ENCODE measurements around the gene PCCA. TPM values are rescaled to one million over a fixed set of nuclear protein-coding genes. Genes with fewer than 3 reads are reported as not detected.

The PCCA gene
- polyA plus RNA-seq, 1 of the 3 experiments (the other 2 are of a cell fraction), result 7.3 TPM

DNA sequence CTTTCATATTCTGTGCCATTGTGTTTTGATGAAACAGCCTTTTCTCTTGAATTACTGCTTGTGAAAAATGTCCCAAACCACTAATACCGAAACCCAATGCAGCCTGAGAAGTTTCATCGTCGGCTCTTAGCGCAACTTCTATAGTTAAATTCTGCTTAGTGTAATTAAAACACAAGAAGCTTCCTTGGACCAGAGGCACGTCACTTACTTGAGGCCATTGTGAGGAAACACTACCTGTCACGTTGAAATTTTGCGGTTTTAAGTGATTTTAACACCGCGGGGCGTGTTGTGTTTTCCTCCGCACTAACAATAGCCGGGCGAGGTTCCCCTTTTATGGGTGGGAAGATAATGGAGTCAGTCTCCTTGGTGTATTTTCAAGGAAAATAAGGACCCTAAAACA, 428.8 kb downstream of the PCCA start:
- H3K9me2 ChIP-seq, result no peaks in the 10 kb centered on the region
- POLR2A ChIA-PET, result no interaction called here
- TF ChIP-seq POLR2AphosphoS5 (IDR thresholded peaks at IDR 0.05; ENCODE audit: low read depth, low read length) (no peak), EZH2phosphoT487 (IDR thresholded peaks at IDR 0.05; ENCODE audit: borderline replicate concordance, low read depth) (no peak), MXI1 (IDR thresholded peaks at IDR 0.05; ENCODE audit: low read depth, low read length) (no peak), FOXM1 (IDR thresholded peaks at IDR 0.05; ENCODE audit: low read depth) (no peak), TEAD4 (IDR thresholded peaks at IDR 0.05; ENCODE audit: borderline replicate concordance, insufficient read depth) (no peak), GATA2 (CRISPR knock-in tag; IDR thresholded peaks at IDR 0.05) (no peak), YY1 (IDR thresholded peaks at IDR 0.05; ENCODE audit: low read depth) (no peak), CHD2 (IDR thresholded peaks at IDR 0.05; ENCODE audit: low read length, partially characterized antibody) (no peak)
- TF ChIP-seq, protein P1, sequence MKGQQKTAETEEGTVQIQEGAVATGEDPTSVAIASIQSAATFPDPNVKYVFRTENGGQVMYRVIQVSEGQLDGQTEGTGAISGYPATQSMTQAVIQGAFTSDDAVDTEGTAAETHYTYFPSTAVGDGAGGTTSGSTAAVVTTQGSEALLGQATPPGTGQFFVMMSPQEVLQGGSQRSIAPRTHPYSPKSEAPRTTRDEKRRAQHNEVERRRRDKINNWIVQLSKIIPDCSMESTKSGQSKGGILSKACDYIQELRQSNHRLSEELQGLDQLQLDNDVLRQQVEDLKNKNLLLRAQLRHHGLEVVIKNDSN (IDR thresholded peaks at IDR 0.05; ENCODE audit: borderline replicate concordance, low read depth), result no peak
- TF ChIP-seq, protein P2, sequence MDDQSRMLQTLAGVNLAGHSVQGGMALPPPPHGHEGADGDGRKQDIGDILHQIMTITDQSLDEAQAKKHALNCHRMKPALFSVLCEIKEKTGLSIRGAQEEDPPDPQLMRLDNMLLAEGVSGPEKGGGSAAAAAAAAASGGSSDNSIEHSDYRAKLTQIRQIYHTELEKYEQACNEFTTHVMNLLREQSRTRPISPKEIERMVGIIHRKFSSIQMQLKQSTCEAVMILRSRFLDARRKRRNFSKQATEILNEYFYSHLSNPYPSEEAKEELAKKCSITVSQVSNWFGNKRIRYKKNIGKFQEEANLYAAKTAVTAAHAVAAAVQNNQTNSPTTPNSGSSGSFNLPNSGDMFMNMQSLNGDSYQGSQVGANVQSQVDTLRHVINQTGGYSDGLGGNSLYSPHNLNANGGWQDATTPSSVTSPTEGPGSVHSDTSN (IDR thresholded peaks at IDR 0.05), result no peak
- H3K9me3 ChIP-seq, result no peaks in the 10 kb centered on the region
- 98% methylated on average over 13 of the region's 13 CpGs for WGBS (ENCODE audit: low lambda C conversion rate)
- H3F3A ChIP-seq (replicated peaks; ENCODE audit: insufficient read depth), result no peaks in the 10 kb centered on the region
- H3K4me2 ChIP-seq, result no peak overlapping the region
- H3K27ac ChIP-seq (ENCODE audit: low read depth in 2 of 2, low read length in 1 of 2), result no peak overlapping the region
- no peaks in the 10 kb centered on the region for H3K27me3 ChIP-seq (ENCODE audit: insufficient read depth)
- H3K79me2 ChIP-seq (ENCODE audit: insufficient read depth), result no peaks in the 10 kb centered on the region
- no peak overlapping the region for H3K9ac ChIP-seq
- H2AFZ ChIP-seq (ENCODE audit: low read depth), result no peak overlapping the region
- H3K4me1 ChIP-seq (ENCODE audit: control insufficient read depth in 1 of 2, insufficient read depth in 2 of 2, low read depth in 1 of 2, low read length in 1 of 2), result peaks cover 6 to 17% of the 10 kb centered on the region in 2 experiments; a peak in 2 of 4 replicates
- H4K20me1 ChIP-seq (ENCODE audit: insufficient read depth), result no peaks in the 10 kb centered on the region
- no peak for DNase-seq
- H3K36me3 ChIP-seq (replicated peaks in 1 of 2; ENCODE audit: control insufficient read depth in 1 of 2, insufficient read depth in 2 of 2, low read length in 1 of 2), result peaks cover 2 to 5% of the 10 kb centered on the region in 2 experiments
- CTCF ChIA-PET, result interaction anchor here (1.3 to 9.2 kb wide), 3 partner anchors 44 to 860 kb away, joined by 3 to 107 read pairs (median 4); no protein-coding TSS in a partner anchor
- no peak overlapping the region for H3K4me3 ChIP-seq (ENCODE audit: low read depth in 2 of 2, low read length in 1 of 2)

DNA sequence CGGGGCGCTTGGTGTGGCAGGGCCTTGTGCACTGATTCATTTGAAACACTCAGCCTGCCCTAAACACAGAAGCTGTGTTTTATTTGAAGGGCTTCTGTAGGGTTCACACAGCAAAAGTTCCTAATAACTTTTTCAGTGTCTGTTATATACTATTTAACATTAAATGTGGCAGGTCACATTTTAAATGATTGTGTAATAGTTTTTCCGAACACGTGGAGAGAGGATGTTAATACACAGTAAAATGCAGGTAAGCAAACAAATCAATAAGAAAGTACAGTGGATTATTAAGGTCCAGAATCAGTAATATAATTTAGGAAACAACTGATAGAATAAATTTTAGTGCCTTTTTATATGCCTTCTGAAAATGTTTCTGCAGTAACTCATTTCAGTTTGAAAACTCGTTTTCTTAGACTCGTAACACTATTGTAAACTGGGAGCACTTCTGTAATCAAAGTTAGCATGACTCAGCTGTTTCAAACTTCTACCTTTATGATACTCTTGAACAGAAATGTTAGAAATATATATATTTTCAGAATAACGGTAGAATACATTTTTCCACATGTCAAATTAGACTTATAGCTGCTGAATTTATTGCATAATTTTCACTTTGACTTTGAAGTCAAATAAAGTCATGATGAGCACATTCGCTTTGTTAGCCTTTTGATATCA, 429.6 kb downstream of the PCCA start:
- Histone ChIP-seq H3K79me2 (ENCODE audit: insufficient read depth) (no peaks in the 10 kb centered on the region), H3F3A (replicated peaks; ENCODE audit: insufficient read depth) (no peaks in the 10 kb centered on the region), H3K9me3 (no peaks in the 10 kb centered on the region), H2AFZ (ENCODE audit: low read depth) (no peak overlapping the region), H3K9me2 (no peaks in the 10 kb centered on the region), H3K4me3 (ENCODE audit: low read depth in 2 of 2, low read length in 1 of 2) (no peak overlapping the region), H3K27me3 (ENCODE audit: insufficient read depth) (no peaks in the 10 kb centered on the region), H3K27ac (ENCODE audit: low read depth in 2 of 2, low read length in 1 of 2) (no peak overlapping the region), H3K4me2 (no peak overlapping the region), H3K36me3 (replicated peaks in 1 of 2; ENCODE audit: control insufficient read depth in 1 of 2, insufficient read depth in 2 of 2, low read length in 1 of 2) (peaks cover 2 to 5% of the 10 kb centered on the region in 2 experiments), H3K4me1 (ENCODE audit: control insufficient read depth in 1 of 2, insufficient read depth in 2 of 2, low read depth in 1 of 2, low read length in 1 of 2) (peaks cover 6 to 12% of the 10 kb centered on the region in 2 experiments; a peak in 2 of 4 replicates), H3K9ac (no peak overlapping the region), H4K20me1 (ENCODE audit: insufficient read depth) (no peaks in the 10 kb centered on the region)
- 96% methylated on average over 8 of the region's 8 CpGs for WGBS (ENCODE audit: low lambda C conversion rate)
- no peak for DNase-seq
- ChIA-PET POLR2A (no interaction called here), CTCF (interaction anchor here (1.3 to 9.2 kb wide), 4 partner anchors 8 to 861 kb away, joined by 3 to 107 read pairs (median 6); no protein-coding TSS in a partner anchor)
- TF ChIP-seq, protein P3, sequence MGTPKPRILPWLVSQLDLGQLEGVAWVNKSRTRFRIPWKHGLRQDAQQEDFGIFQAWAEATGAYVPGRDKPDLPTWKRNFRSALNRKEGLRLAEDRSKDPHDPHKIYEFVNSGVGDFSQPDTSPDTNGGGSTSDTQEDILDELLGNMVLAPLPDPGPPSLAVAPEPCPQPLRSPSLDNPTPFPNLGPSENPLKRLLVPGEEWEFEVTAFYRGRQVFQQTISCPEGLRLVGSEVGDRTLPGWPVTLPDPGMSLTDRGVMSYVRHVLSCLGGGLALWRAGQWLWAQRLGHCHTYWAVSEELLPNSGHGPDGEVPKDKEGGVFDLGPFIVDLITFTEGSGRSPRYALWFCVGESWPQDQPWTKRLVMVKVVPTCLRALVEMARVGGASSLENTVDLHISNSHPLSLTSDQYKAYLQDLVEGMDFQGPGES (IDR thresholded peaks at IDR 0.05; ENCODE audit: low read depth, low read length), result no peak
- TF ChIP-seq TCF12 (IDR thresholded peaks at IDR 0.05) (no peak), CHD2 (IDR thresholded peaks at IDR 0.05; ENCODE audit: low read length, partially characterized antibody) (no peak), MXI1 (IDR thresholded peaks at IDR 0.05; ENCODE audit: low read depth, low read length) (no peak), YY1 (IDR thresholded peaks at IDR 0.05; ENCODE audit: low read depth) (no peak), TAF1 (IDR thresholded peaks at IDR 0.05; ENCODE audit: borderline replicate concordance, low read depth, low read length) (no peak), EP300 (IDR thresholded peaks at IDR 0.05; ENCODE audit: borderline replicate concordance in 1 of 2, low read depth in 1 of 2, low read length in 1 of 2) (no peak), TEAD4 (IDR thresholded peaks at IDR 0.05; ENCODE audit: borderline replicate concordance, insufficient read depth) (no peak), POLR2AphosphoS5 (IDR thresholded peaks at IDR 0.05; ENCODE audit: low read depth, low read length) (no peak), RCOR1 (IDR thresholded peaks at IDR 0.05; ENCODE audit: low read length) (no peak)
- TF ChIP-seq, protein P1 (IDR thresholded peaks at IDR 0.05; ENCODE audit: borderline replicate concordance, low read depth), result no peak
- TF ChIP-seq, protein P4, sequence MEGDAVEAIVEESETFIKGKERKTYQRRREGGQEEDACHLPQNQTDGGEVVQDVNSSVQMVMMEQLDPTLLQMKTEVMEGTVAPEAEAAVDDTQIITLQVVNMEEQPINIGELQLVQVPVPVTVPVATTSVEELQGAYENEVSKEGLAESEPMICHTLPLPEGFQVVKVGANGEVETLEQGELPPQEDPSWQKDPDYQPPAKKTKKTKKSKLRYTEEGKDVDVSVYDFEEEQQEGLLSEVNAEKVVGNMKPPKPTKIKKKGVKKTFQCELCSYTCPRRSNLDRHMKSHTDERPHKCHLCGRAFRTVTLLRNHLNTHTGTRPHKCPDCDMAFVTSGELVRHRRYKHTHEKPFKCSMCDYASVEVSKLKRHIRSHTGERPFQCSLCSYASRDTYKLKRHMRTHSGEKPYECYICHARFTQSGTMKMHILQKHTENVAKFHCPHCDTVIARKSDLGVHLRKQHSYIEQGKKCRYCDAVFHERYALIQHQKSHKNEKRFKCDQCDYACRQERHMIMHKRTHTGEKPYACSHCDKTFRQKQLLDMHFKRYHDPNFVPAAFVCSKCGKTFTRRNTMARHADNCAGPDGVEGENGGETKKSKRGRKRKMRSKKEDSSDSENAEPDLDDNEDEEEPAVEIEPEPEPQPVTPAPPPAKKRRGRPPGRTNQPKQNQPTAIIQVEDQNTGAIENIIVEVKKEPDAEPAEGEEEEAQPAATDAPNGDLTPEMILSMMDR (IDR thresholded peaks at IDR 0.05), result no peak
- TF ChIP-seq, protein P2 (IDR thresholded peaks at IDR 0.05), result no peak
